Pancreas (tissue), 10 donors: Measurements from ENCODE around the gene ATP6AP1. TPM values are rescaled to one million over a fixed set of nuclear protein-coding genes. Genes with fewer than 3 reads are reported as not detected.

Source experiments
- ATAC-seq, 4 donors: fragments of 200-7000 bp; cut with Tn5 transposase; one replicate each; pipeline versions ENCODE4 v1.8.0 to v1.9.1; 2020; ENCODE audit warnings: mild to moderate bottlenecking in 4 of 4, moderate library complexity in 4 of 4
- DNase-seq, 6 donors: peaks; one replicate each; pipeline ENCODE4 v3.0.0-alpha.2; 2020
- FAIRE-seq: peaks from 2 replicates; lab custom pipeline; 2012; peaks lifted over from hg19 to GRCh38; lab: Jason Lieb, UNC
- H3K27ac ChIP-seq, 4 donors: fragments of 200-600 bp; sonication (generic); 1 replicate in 3 of 4; 2 replicates in 1 of 4; pipeline versions ENCODE4 v1.5.0 to v1.8.0; 2020
- H3K27me3 ChIP-seq, 4 donors: fragments of 200-600 bp; one replicate each; pipeline ENCODE4 v1.8.0; 2021
- H3K36me3 ChIP-seq, 3 donors: fragments of 200-600 bp; sonication (generic) in 1 of 3; one replicate each; pipeline versions ENCODE4 v1.5.0 to v1.8.0; 2020 to 2021
- H3K4me1 ChIP-seq, 3 donors: fragments of 200-600 bp; one replicate each; pipeline ENCODE4 v1.8.0; 2021
- H3K4me3 ChIP-seq, 4 donors: fragments of 200-600 bp; sonication (generic) in 2 of 4; one replicate each; pipeline versions ENCODE4 v1.5.0 to v1.8.0; 2020 to 2021
- H3K9me3 ChIP-seq, 4 donors: fragments of 200-600 bp; one replicate each; pipeline ENCODE4 v1.8.0; 2021
- CTCF ChIP-seq, 4 donors: fragments of 200-600 bp; sonication (generic) in 3 of 4; IDR thresholded peaks; one replicate each; pipeline versions ENCODE4 v1.5.0 to v1.8.0; 2021; ENCODE audit warnings: antibody characterized with exemption in 4 of 4
- WGBS, 2 donors: extraction: QIAGEN DNeasy Blood & Tissue Kit; methylation state at CpG; one replicate each; pipeline ENCODE4 v1.1.7; 2013; 5-methylcytosine and 5-hydroxymethylcytosine counted together
- intact Hi-C, 3 donors: fragments of 100-400 bp; cut with DNase I; formaldehyde crosslinking; loops; one replicate each; pipeline versions ENCODE4 v1.11.1 to v1.14.2; 2022
- polyA plus RNA-seq, 2 donors: library from polyadenylated mRNA; stranded (reverse); fragments of 200-250 nt; gene quantifications; one replicate each; pipeline ENCODE4 v1.2.3, GENCODE V29; 2013
- total RNA-seq, 6 donors: library from RNA; stranded (reverse); fragmentation: NEBNext Ultra II Directional in 4 of 6; extraction: Animal tissue kit (Norgen Biotek cat#: 25700) in 4 of 6; gene quantifications; one replicate each; pipeline versions ENCODE4 v1.2.1 to v1.2.4, GENCODE V29; 2021 to 2023
- donor health status: healthy with polysubstance abuse.
- donor health status: DM: no; HTN: no; CAD: no; lungs with moderate emphysema.
- donor health status: DM: no; HTN: no; CAD: no.
- donor health status: control.
- donor health status: control.
- donor health status: Bipolar disorder and iron deficiency.
- donor health status: DM: yes; HTN: yes; CAD: no.
- donor health status: DM: no; HTN: no; CAD: no.
- donor health status: DM: no; HTN: no; CAD: no.
- donor health status: DM: yes; HTN: yes; CAD: no.

The ATP6AP1 gene
- total and polyA plus RNA-seq, 8 donors: 27.8 to 82.4 (median 37.7) TPM

DNA sequence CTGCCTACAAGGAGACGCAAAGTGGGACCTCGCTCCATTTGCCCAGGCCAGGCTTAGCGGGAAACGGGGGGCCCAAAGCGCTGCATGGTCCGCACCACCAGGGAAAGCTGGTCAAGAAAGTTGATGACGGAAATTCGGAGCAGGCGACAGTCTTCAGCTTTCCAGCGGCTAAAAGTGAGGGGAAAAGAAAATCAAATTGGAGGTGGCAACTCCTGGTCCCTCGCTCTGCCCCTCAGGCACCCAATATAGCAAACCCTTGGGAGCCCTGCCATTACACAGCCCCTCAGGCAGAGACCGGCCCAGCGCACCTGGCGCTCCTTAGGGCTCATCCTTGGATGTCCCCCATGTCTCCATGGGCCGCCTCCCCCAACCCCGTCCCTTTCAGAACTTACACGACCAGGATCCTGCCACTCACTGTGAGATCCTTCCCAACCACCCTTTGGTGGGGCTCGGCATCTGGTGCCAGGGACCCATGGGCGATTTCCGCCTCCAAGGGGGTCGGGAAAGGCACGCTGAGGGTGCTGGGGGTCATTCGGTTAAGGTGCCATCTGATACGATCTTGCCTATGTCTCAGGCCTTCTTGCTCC is 49.5 kb downstream of the ATP6AP1 start:
- Histone ChIP-seq H3K36me3 (no peaks in the 10 kb centered on the region), H3K27ac (peak overlapping the region in 1 of 4 donors; percentile 58), H3K4me1 (no peaks in the 10 kb centered on the region), H3K9me3 (no peaks in the 10 kb centered on the region), H3K27me3 (peaks cover 0 to 8% (median 0%) of the 10 kb centered on the region in 4 donors), H3K4me3 (peak overlapping the region in 3 of 4 donors; percentile 15 to 41 (median 38))
- DNase-seq: peak in 1 of 6 donors; percentile 67
- 57 to 72% methylated on average over 19 to 24 of the region's 24 CpGs for WGBS, 2 donors
- no peak for FAIRE-seq
- TF ChIP-seq CTCF (IDR thresholded peaks at IDR 0.05): no peak
- ATAC-seq: no peak
- intact Hi-C loops: no loop called here

DNA sequence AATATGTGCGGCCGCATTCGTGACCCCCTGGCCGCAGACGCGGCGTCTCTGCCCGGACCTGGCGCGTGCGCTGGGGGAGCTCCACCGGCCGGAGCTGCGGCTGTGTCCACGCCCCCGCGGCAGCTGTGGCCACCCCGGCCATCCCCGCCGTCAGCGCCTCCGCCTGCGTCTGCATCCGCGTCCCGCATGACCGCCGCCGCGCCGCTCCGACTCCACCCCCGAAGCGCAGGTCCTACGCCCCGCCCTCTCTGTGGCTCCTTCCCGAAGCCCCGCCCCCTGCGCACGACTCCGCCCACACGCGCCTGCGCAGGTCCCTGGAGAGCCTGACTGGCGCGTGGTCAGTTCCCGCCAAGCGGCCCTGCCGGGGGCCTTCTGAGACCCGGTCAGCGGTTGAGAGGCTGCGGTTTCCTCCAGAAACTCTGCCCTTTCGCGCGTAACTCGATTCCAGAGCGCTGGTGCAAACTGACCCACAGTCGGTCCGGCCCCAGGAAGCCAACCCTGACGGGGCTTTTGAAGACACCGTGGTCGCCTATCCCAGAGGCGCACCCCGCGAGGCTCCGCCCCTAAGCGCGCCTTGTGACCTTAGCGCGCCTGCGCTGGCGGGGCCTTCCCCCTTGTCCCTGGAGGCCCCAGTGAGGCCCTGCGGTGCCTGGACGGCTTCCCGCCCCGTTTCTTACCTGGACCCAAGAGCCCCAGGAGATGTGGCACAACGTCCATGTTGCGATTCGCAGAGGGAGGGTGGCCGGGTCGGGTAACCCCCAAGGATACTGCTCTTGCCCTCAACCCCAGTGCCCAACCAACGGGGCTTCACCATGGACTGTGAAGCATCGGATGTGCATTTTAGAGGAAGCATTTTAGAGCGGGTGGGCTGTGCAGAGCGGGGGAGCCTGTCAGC is 50.5 kb downstream of the ATP6AP1 start, which contains the start of gene LAGE3:
Gene LAGE3, minus strand, starts transcription at position 554 of the 895 bp plus-strand sequence. Its CDS starts 366 bp downstream, at position 188.
- H3K4me1 ChIP-seq: no peaks in the 10 kb centered on the region
- intact Hi-C loops: no loop called here
- no peaks in the 10 kb centered on the region for H3K9me3 ChIP-seq
- H3K4me3 ChIP-seq: peak within 1 kb of the TSS in 3 of 4 donors; percentile 15 to 41 (median 38)
- TF ChIP-seq CTCF (IDR thresholded peaks at IDR 0.05): no peak
- H3K36me3 ChIP-seq: no peaks in the 10 kb centered on the region
- peak; percentile 93 to 98 (median 95) for ATAC-seq
- H3K27ac ChIP-seq: peak within 1 kb of the TSS; percentile 42 to 71 (median 62)
- 4 to 32% methylated on average over 76 to 85 of the region's 85 CpGs for WGBS, 2 donors
- DNase-seq: peak; percentile 89 to 98 (median 96)
- no peak for FAIRE-seq
- H3K27me3 ChIP-seq: peaks cover 0 to 8% (median 0%) of the 10 kb centered on the region in 4 donors

GRCh38 chrX:154481195-154481594 is 52.7 kb downstream of the ATP6AP1 start:
- ATAC-seq: no peak
- no peak for DNase-seq
- intact Hi-C loops: no loop called here
- 75 to 88% methylated on average over 5 of the region's 5 CpGs for WGBS, 2 donors
- Histone ChIP-seq H3K9me3 (no peaks in the 10 kb centered on the region), H3K27me3 (no peaks in the 10 kb centered on the region), H3K36me3 (no peaks in the 10 kb centered on the region), H3K4me1 (no peaks in the 10 kb centered on the region), H3K4me3 (no peak overlapping the region), H3K27ac (no peak overlapping the region)
- TF ChIP-seq CTCF (IDR thresholded peaks at IDR 0.05): no peak
- FAIRE-seq: no peak

DNA sequence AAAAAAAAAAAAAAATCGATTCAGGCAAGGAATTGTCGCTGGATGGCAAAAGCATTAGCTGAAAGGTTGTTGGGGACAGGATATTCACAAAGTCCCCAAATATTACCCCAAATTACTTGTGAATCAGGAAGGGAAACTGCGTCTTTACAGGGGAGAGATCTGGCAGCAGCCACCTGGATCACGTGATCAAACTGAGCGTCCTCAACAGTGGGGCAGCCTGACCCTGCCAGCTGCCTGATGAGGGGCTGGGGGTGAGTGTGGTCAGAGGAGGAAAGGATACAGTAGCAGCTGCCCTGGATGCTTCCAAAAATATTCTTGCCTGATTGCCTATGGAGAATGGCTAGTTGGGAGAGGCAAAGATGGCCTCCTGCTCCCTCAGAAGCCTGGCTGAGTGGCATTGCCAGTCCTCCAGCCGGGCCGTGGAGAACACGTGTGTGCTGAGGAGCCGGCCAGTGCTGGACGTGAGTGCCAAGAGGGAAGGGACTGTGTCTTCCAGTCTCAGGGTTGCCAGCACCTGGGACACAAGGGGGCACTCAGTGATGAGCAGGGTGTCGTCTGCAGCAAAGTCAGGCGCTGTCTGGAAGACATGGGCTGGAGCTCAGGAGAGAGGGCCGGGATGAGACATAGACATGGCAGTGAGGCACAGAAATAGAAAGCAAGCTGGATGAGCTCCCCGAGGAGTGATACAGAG is 53.6 kb downstream of the ATP6AP1 start:
- H3K4me1 ChIP-seq: no peaks in the 10 kb centered on the region
- peak in 1 of 6 donors; percentile 58 for DNase-seq
- H3K27me3 ChIP-seq: no peaks in the 10 kb centered on the region
- no peaks in the 10 kb centered on the region for H3K9me3 ChIP-seq
- no peak for ATAC-seq
- H3K27ac ChIP-seq: no peak overlapping the region
- intact Hi-C loops: no loop called here
- WGBS, 2 donors: 68 to 77% methylated on average over 14 of the region's 14 CpGs
- H3K4me3 ChIP-seq: no peak overlapping the region
- H3K36me3 ChIP-seq: no peaks in the 10 kb centered on the region
- FAIRE-seq: no peak
- no peak for TF ChIP-seq CTCF (IDR thresholded peaks at IDR 0.05)
